Measurements from ENCODE around the gene WDR36.

WDR36 gene

GRCh38 chr5:111092062-111092853, at the start of gene WDR36:
WDR36 (plus strand) TSS chr5:111092348; CDS start chr5:111092457, 109 bp downstream.
- DNase-seq (ENCODE audit: low read depth): peak; percentile 87

- DNase-seq (ENCODE audit: low read depth): no peak
Measured at GRCh38 chr5:111043712-111044506, 48.2 kb upstream of the WDR36 start.

- DNase-seq (ENCODE audit: low read depth): no peak
Measured at GRCh38 chr5:111058064-111058463, 34.1 kb upstream of the WDR36 start.

- DNase-seq (ENCODE audit: low read depth): no peak
Measured at GRCh38 chr5:111060169-111060568, 32.0 kb upstream of the WDR36 start.

GRCh38 chr5:111061618-111062017, 30.5 kb upstream of the WDR36 start:
- no peak for DNase-seq (ENCODE audit: low read depth)

- DNase-seq (ENCODE audit: low read depth): no peak
Measured at GRCh38 chr5:111063709-111064322, 28.3 kb upstream of the WDR36 start.

- no peak for DNase-seq (ENCODE audit: low read depth)
Measured at GRCh38 chr5:111066261-111066938, 25.7 kb upstream of the WDR36 start.

- DNase-seq (ENCODE audit: low read depth): no peak
Measured at GRCh38 chr5:111068213-111068612, 23.9 kb upstream of the WDR36 start.

GRCh38 chr5:111069839-111070238, 22.3 kb upstream of the WDR36 start:
- DNase-seq (ENCODE audit: low read depth): no peak

GRCh38 chr5:111070272-111071134, 21.6 kb upstream of the WDR36 start:
- no peak for DNase-seq (ENCODE audit: low read depth)

- DNase-seq (ENCODE audit: low read depth): no peak
Measured at GRCh38 chr5:111071413-111071812, 20.7 kb upstream of the WDR36 start, which contains the start of gene TSLP. TSLP (plus strand) TSS chr5:111071713; CDS start chr5:111071891, 178 bp downstream.

GRCh38 chr5:111072949-111073682, 19.0 kb upstream of the WDR36 start:
- no peak for DNase-seq (ENCODE audit: low read depth)

- DNase-seq (ENCODE audit: low read depth): no peak
Measured at GRCh38 chr5:111074244-111074643, 17.9 kb upstream of the WDR36 start.

GRCh38 chr5:111075520-111075919, 16.6 kb upstream of the WDR36 start:
- peak; percentile 69 for DNase-seq (ENCODE audit: low read depth)

- no peak for DNase-seq (ENCODE audit: low read depth)
Measured at GRCh38 chr5:111076091-111076490, 16.1 kb upstream of the WDR36 start.

GRCh38 chr5:111077678-111078077, 14.5 kb upstream of the WDR36 start:
- no peak for DNase-seq (ENCODE audit: low read depth)

GRCh38 chr5:111079846-111080245, 12.3 kb upstream of the WDR36 start:
- no peak for DNase-seq (ENCODE audit: low read depth)

GRCh38 chr5:111083323-111083722, 8.8 kb upstream of the WDR36 start:
- no peak for DNase-seq (ENCODE audit: low read depth)

GRCh38 chr5:111095982-111096381, 3.8 kb downstream of the WDR36 start:
- no peak for DNase-seq (ENCODE audit: low read depth)

- DNase-seq (ENCODE audit: low read depth): no peak
Measured at GRCh38 chr5:111099058-111099778, 7.1 kb downstream of the WDR36 start.

All from GM04504 (cell line).